ENCODE data around the gene TMIE. TPM values are rescaled to one million over a fixed set of nuclear protein-coding genes. Genes with fewer than 3 reads are reported as not detected.
"Not testable (repeated sequence)": the region's sequence is repeated elsewhere in the genome, so short reads cannot be mapped to it uniquely, and the experiment has no call there.

Gene TMIE
- total and polyA plus RNA-seq, 10 of the 15 experiments (the other 5 are each of a cell fraction or from before 2014, with no cell fraction given): not detected

GRCh38 chr3:46737329-46737731, 36.1 kb downstream of the TMIE start (continued):
- TF ChIP-seq, protein P1, sequence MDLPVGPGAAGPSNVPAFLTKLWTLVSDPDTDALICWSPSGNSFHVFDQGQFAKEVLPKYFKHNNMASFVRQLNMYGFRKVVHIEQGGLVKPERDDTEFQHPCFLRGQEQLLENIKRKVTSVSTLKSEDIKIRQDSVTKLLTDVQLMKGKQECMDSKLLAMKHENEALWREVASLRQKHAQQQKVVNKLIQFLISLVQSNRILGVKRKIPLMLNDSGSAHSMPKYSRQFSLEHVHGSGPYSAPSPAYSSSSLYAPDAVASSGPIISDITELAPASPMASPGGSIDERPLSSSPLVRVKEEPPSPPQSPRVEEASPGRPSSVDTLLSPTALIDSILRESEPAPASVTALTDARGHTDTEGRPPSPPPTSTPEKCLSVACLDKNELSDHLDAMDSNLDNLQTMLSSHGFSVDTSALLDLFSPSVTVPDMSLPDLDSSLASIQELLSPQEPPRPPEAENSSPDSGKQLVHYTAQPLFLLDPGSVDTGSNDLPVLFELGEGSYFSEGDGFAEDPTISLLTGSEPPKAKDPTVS (IDR thresholded peaks at IDR 0.05; ENCODE audit: low read depth, low read length): no peak
- no peak for TF ChIP-seq NR2C2 (IDR thresholded peaks at IDR 0.05; ENCODE audit: borderline replicate concordance, control insufficient read depth, insufficient read length, low read depth)

GRCh38 chr3:46739565-46739964, 38.4 kb downstream of the TMIE start:
- intact Hi-C loops (cut with micrococcal nuclease; ENCODE audit: unreplicated experiment); POLR2A ChIA-PET; BruUV-seq (replicated peaks); ATAC-seq; H3K4me1 ChIP-seq (ENCODE audit: control insufficient read depth, insufficient read depth, low read length); FAIRE-seq; H4K20me1 ChIP-seq (ENCODE audit: control insufficient read depth, insufficient read depth); H3K27me3 ChIP-seq (replicated peaks in 1 of 2; ENCODE audit: control insufficient read depth in 2 of 2, insufficient read depth in 2 of 2, low read length in 1 of 2); H3K9ac ChIP-seq (ENCODE audit: control insufficient read depth, insufficient read depth, low read length); H3K9me3 ChIP-seq (replicated peaks; ENCODE audit: control insufficient read depth, insufficient read depth, low read length); RAD21 ChIA-PET (ENCODE audit: unreplicated experiment); H3K27ac ChIP-seq (ENCODE audit: control insufficient read depth, insufficient read depth); H3K36me3 ChIP-seq (ENCODE audit: control insufficient read depth in 2 of 2, insufficient read depth in 2 of 2, low read length in 1 of 2); in situ Hi-C loops (cut with MboI); H3K4me3 ChIP-seq; SMC1A ChIA-PET (ENCODE audit: uncharacterized antibody, unreplicated experiment); H3K79me2 ChIP-seq (ENCODE audit: control insufficient read depth, insufficient read depth, low read length); DNase-seq (ENCODE audit: low read depth, low spot score); H2AFZ ChIP-seq (ENCODE audit: control insufficient read depth, low read depth, low read length); H3K4me2 ChIP-seq (ENCODE audit: control insufficient read depth, insufficient read depth): not testable (repeated sequence)
- 27% methylated on average over 3 of the region's 3 CpGs for WGBS (ENCODE audit: insufficient coverage, insufficient replicate concordance, low lambda C conversion rate, missing lambda C conversion rate)
- CTCF ChIA-PET: interaction anchor here (1.3 kb wide), 1 partner anchor 12 kb away, joined by 3 read pairs; no protein-coding TSS in a partner anchor

DNA sequence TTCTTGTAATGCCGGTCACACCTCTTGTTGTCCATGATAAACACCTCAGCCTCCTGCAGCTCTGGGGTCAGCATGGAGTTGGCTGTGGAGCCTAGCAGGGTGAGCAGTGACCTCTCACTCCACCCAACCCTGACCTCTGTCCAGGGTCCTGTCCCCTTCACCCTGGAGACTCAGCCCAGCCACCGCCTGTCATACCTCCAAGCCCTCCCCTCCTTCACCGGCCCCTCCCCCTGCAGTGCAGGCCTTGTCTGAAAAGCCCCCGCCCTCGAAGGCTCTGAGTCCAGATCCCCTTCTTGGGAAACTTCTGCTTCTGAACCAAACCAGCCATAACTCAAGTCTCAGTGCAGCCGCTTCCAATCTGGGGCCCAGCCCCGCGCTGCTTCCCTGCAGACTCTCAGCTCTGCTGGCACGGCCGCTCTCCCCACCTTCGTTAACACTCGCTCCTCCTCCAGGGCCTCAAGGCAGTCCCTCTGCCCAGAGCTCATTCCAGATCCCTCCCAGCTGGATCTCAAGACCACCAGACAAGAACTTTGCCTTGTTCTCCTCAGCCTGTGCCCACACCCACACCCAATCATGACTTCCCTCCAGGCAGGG, 41.9 kb downstream of the TMIE start:
- Histone ChIP-seq H3K9me3 (replicated peaks; ENCODE audit: control insufficient read depth, insufficient read depth, low read length) (no peaks in the 10 kb centered on the region), H3K27me3 (replicated peaks in 1 of 2; ENCODE audit: control insufficient read depth in 2 of 2, insufficient read depth in 2 of 2, low read length in 1 of 2) (no peaks in the 10 kb centered on the region), H3K27ac (ENCODE audit: control insufficient read depth, insufficient read depth) (no peak overlapping the region), H4K20me1 (ENCODE audit: control insufficient read depth, insufficient read depth) (no peaks in the 10 kb centered on the region), H2AFZ (ENCODE audit: control insufficient read depth, low read depth, low read length) (no peak overlapping the region), H3K79me2 (ENCODE audit: control insufficient read depth, insufficient read depth, low read length) (no peaks in the 10 kb centered on the region), H3K36me3 (ENCODE audit: control insufficient read depth in 2 of 2, insufficient read depth in 2 of 2, low read length in 1 of 2) (no peaks in the 10 kb centered on the region), H3K4me3 (no peak overlapping the region), H3K4me2 (ENCODE audit: control insufficient read depth, insufficient read depth) (no peak overlapping the region), H3K9ac (ENCODE audit: control insufficient read depth, insufficient read depth, low read length) (no peak overlapping the region), H3K4me1 (ENCODE audit: control insufficient read depth, insufficient read depth, low read length) (peaks cover 8% of the 10 kb centered on the region; the same call in 1 of the 2 replicates)
- intact Hi-C loops (cut with micrococcal nuclease; ENCODE audit: unreplicated experiment): no loop called here
- WGBS (ENCODE audit: insufficient coverage, insufficient replicate concordance, low lambda C conversion rate, missing lambda C conversion rate): 77% methylated on average over 8 of the region's 12 CpGs
- CTCF ChIA-PET: no interaction called here
- TF ChIP-seq, protein P2, sequence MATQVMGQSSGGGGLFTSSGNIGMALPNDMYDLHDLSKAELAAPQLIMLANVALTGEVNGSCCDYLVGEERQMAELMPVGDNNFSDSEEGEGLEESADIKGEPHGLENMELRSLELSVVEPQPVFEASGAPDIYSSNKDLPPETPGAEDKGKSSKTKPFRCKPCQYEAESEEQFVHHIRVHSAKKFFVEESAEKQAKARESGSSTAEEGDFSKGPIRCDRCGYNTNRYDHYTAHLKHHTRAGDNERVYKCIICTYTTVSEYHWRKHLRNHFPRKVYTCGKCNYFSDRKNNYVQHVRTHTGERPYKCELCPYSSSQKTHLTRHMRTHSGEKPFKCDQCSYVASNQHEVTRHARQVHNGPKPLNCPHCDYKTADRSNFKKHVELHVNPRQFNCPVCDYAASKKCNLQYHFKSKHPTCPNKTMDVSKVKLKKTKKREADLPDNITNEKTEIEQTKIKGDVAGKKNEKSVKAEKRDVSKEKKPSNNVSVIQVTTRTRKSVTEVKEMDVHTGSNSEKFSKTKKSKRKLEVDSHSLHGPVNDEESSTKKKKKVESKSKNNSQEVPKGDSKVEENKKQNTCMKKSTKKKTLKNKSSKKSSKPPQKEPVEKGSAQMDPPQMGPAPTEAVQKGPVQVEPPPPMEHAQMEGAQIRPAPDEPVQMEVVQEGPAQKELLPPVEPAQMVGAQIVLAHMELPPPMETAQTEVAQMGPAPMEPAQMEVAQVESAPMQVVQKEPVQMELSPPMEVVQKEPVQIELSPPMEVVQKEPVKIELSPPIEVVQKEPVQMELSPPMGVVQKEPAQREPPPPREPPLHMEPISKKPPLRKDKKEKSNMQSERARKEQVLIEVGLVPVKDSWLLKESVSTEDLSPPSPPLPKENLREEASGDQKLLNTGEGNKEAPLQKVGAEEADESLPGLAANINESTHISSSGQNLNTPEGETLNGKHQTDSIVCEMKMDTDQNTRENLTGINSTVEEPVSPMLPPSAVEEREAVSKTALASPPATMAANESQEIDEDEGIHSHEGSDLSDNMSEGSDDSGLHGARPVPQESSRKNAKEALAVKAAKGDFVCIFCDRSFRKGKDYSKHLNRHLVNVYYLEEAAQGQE (IDR thresholded peaks at IDR 0.05; ENCODE audit: low read depth, low read length): peak; percentile 62; the same call in 1 of the 2 replicates
- TF ChIP-seq, protein P3, sequence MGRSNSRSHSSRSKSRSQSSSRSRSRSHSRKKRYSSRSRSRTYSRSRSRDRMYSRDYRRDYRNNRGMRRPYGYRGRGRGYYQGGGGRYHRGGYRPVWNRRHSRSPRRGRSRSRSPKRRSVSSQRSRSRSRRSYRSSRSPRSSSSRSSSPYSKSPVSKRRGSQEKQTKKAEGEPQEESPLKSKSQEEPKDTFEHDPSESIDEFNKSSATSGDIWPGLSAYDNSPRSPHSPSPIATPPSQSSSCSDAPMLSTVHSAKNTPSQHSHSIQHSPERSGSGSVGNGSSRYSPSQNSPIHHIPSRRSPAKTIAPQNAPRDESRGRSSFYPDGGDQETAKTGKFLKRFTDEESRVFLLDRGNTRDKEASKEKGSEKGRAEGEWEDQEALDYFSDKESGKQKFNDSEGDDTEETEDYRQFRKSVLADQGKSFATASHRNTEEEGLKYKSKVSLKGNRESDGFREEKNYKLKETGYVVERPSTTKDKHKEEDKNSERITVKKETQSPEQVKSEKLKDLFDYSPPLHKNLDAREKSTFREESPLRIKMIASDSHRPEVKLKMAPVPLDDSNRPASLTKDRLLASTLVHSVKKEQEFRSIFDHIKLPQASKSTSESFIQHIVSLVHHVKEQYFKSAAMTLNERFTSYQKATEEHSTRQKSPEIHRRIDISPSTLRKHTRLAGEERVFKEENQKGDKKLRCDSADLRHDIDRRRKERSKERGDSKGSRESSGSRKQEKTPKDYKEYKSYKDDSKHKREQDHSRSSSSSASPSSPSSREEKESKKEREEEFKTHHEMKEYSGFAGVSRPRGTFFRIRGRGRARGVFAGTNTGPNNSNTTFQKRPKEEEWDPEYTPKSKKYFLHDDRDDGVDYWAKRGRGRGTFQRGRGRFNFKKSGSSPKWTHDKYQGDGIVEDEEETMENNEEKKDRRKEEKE (IDR thresholded peaks at IDR 0.05): no peak
- BruUV-seq (replicated peaks): no TSS peak
- POLR2A ChIA-PET: no interaction called here
- RAD21 ChIA-PET (ENCODE audit: unreplicated experiment): no interaction called here
- SMC1A ChIA-PET (ENCODE audit: uncharacterized antibody, unreplicated experiment): no interaction called here
- no peak for FAIRE-seq
- ATAC-seq: no peak
- no peak for DNase-seq (ENCODE audit: low read depth, low spot score)
- in situ Hi-C loops (cut with MboI): no loop called here

Data from GM12878 (cell line).